ENCODE results near the gene JAM3. TPM values are rescaled to one million over a fixed set of nuclear protein-coding genes. Genes with fewer than 3 reads are reported as not detected.

JAM3 gene
- total RNA-seq, 1 experiment from 2014 or later, result 45.4 TPM

DNA sequence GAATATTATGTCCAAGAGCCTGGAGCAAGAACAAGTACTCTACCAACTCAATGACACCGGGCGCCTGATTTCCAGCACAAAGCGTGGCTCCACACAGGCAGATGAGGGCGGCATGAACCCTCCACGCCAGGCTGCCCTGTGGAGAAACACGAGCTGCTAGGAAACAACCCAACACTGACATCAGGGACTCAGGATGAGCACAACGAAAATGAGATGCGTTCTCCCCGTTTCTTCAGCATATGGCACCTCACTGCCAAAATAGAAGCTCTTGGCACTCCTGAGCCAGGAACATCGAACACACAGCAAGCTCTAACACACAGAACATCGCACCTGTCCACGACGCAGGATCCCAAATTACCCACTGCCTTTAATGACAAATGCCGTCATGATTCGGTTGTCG lies 86.6 kb downstream of the JAM3 start:
- no TSS peak for BruUV-seq (replicated peaks)
- no peak for TF ChIP-seq REST (IDR thresholded peaks at IDR 0.05; ENCODE audit: insufficient read depth in 1 of 2, low read depth in 2 of 2, low read length in 1 of 2)
- no peak for TF ChIP-seq TCF7L2 (IDR thresholded peaks at IDR 0.05; ENCODE audit: low read depth, low read length)
- no peak for TF ChIP-seq SIN3A (IDR thresholded peaks at IDR 0.05; ENCODE audit: borderline replicate concordance, insufficient read depth, low read depth, low read length)
- in situ Hi-C loops (cut with HindIII; ENCODE audit: low pct_unique_long_range_greater_than_20kb, low sequenced_read_pairs), result no loop called here
- no peaks in the 10 kb centered on the region for H3K4me1 ChIP-seq (ENCODE audit: control insufficient read depth, insufficient read depth, low read length)
- intact Hi-C loops (cut with micrococcal nuclease; ENCODE audit: unreplicated experiment), result no loop called here
- H3K36me3 ChIP-seq (ENCODE audit: control insufficient read depth, insufficient read depth, low read length), result peaks cover 9% of the 10 kb centered on the region
- no peak for ATAC-seq
- POLR2A ChIA-PET, result no interaction called here
- CTCF ChIA-PET, result no interaction called here
- no peak for DNase-seq (ENCODE audit: low read depth, low spot score)
- H3K27ac ChIP-seq (ENCODE audit: low read length), result no peak overlapping the region
- H3K27me3 ChIP-seq (ENCODE audit: control insufficient read depth, insufficient read depth, low read length), result no peaks in the 10 kb centered on the region
- no peaks in the 10 kb centered on the region for H3K9me3 ChIP-seq (ENCODE audit: control insufficient read depth, insufficient read depth, low read depth, low read length)
- no peak overlapping the region for H3K4me3 ChIP-seq (ENCODE audit: low read depth in 2 of 2, low read length in 2 of 2)

- intact Hi-C loops (cut with micrococcal nuclease; ENCODE audit: unreplicated experiment), result no loop called here
- Histone ChIP-seq H3K4me3 (ENCODE audit: low read depth in 2 of 2, low read length in 2 of 2) (no peak overlapping the region), H3K4me1 (ENCODE audit: control insufficient read depth, insufficient read depth, low read length) (no peaks in the 10 kb centered on the region), H3K36me3 (ENCODE audit: control insufficient read depth, insufficient read depth, low read length) (peaks cover 13% of the 10 kb centered on the region), H3K27me3 (ENCODE audit: control insufficient read depth, insufficient read depth, low read length) (no peaks in the 10 kb centered on the region), H3K27ac (ENCODE audit: low read length) (no peak overlapping the region), H3K9me3 (ENCODE audit: control insufficient read depth, insufficient read depth, low read depth, low read length) (no peaks in the 10 kb centered on the region)
- no TSS peak for BruUV-seq (replicated peaks)
- POLR2A ChIA-PET, result no interaction called here
- CTCF ChIA-PET, result no interaction called here
- no peak for TF ChIP-seq SIN3A (IDR thresholded peaks at IDR 0.05; ENCODE audit: borderline replicate concordance, insufficient read depth, low read depth, low read length)
- DNase-seq (ENCODE audit: low read depth, low spot score) (no peak), ATAC-seq (no peak)
- in situ Hi-C loops (cut with HindIII; ENCODE audit: low pct_unique_long_range_greater_than_20kb, low sequenced_read_pairs), result no loop called here
These were observed 87.3 kb downstream of the JAM3 start for GRCh38 chr11:134155946-134156865.

GRCh38 chr11:134157451-134157850 lies 88.6 kb downstream of the JAM3 start:
- Histone ChIP-seq H3K36me3 (ENCODE audit: control insufficient read depth, insufficient read depth, low read length) (peaks cover 13% of the 10 kb centered on the region), H3K4me1 (ENCODE audit: control insufficient read depth, insufficient read depth, low read length) (no peaks in the 10 kb centered on the region), H3K4me3 (ENCODE audit: low read depth in 2 of 2, low read length in 2 of 2) (no peak overlapping the region), H3K27me3 (ENCODE audit: control insufficient read depth, insufficient read depth, low read length) (no peaks in the 10 kb centered on the region), H3K27ac (ENCODE audit: low read length) (no peak overlapping the region), H3K9me3 (ENCODE audit: control insufficient read depth, insufficient read depth, low read depth, low read length) (no peaks in the 10 kb centered on the region)
- BruUV-seq (replicated peaks), result no TSS peak
- ATAC-seq, result no peak
- POLR2A ChIA-PET, result no interaction called here
- TF ChIP-seq CTCF (IDR thresholded peaks at IDR 0.05) (no peak), SIN3A (IDR thresholded peaks at IDR 0.05; ENCODE audit: borderline replicate concordance, insufficient read depth, low read depth, low read length) (no peak), TCF7L2 (IDR thresholded peaks at IDR 0.05; ENCODE audit: low read depth, low read length) (no peak), POLR2AphosphoS5 (IDR thresholded peaks at IDR 0.05; ENCODE audit: low read depth, low read length) (no peak), REST (IDR thresholded peaks at IDR 0.05; ENCODE audit: insufficient read depth in 1 of 2, low read depth in 2 of 2, low read length in 1 of 2) (no peak)
- no peak for DNase-seq (ENCODE audit: low read depth, low spot score)
- intact Hi-C loops (cut with micrococcal nuclease; ENCODE audit: unreplicated experiment) (no loop called here), in situ Hi-C loops (cut with HindIII; ENCODE audit: low pct_unique_long_range_greater_than_20kb, low sequenced_read_pairs) (no loop called here)
- CTCF ChIA-PET, result no interaction called here
